ENCODE results near the gene HOATZ. TPM values are rescaled to one million over a fixed set of nuclear protein-coding genes. Genes with fewer than 3 reads are reported as not detected.

Gene HOATZ
- not detected for polyA plus RNA-seq

DNA sequence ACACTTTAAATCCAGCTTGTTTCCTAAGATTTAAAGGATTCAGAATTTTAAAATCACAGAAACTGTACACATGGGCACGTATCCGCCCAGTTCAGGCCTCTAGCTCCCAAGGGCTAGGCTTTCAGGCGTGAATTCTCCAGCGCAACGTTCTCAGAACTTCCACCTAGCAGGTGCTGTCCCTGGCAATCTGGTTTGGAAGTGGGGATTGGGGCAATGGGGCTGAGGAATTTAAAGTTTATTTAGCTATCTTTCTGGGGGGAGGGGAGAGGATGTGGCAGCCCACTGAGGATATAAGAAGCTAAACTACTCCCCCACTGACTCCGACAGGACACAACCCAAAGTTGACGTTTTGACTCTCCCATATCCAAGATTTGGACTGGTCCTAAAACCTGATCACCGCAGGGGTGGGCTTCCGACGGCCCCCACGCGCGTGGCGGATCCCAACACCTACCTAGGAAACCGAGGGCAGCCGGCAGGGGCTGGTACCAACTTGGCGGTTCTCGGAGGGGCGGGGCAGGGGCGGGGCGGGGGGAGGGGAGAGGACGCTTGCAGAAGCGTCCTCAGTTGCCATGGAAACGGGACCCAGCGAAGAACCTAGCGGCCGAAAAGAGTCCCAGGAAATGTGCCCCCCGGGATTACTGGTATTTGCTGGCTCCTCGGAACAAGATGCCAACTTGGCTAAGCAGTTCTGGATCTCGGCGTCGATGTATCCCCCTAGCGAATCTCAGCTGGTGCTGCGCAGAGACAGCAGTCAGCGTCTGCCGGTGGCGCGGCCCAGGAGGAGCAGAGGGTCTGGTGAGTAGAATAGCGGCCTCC, at the start of gene HOATZ:
TSS of gene HOATZ (plus strand) at position 563 of the 816 bp plus-strand sequence. CDS start at position 570, 7 bp downstream.
- peak within 1 kb of the TSS; percentile 30 to 88 (median 56) for H3K4me3 Mint-ChIP-seq
- H3K9me3 Mint-ChIP-seq: no peaks in the 10 kb centered on the region
- peaks cover 0 to 12% (median 4%) of the 10 kb centered on the region in 3 donors for H3K4me1 Mint-ChIP-seq
- H3K27me3 Mint-ChIP-seq: peaks cover 25% of the 10 kb centered on the region
- H3K27ac Mint-ChIP-seq: no peak within 1 kb of the TSS
- H3K36me3 Mint-ChIP-seq: peaks cover 4% of the 10 kb centered on the region

DNA sequence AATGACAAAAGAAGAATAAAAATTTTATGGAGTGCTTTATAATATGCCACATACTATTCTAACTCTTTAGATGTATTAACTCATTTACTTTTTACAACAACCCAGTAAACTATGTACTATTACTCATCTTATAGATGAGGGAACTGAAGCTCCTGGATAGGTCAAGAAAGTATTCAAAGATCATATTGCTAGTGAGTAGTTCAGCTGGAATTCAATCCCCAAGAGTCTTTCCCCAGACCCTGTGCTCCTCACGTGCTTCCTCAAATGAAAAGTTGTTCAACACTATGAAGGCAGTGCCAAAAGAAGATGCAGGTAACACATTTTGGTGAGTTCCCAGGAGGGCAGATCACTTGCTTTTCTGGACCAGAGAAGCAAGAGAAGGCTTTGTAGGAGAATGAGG, 49.2 kb upstream of the HOATZ start:
- Mint-ChIP-seq H3K27me3 (peaks cover 11% of the 10 kb centered on the region), H3K4me3 (no peak overlapping the region), H3K9me3 (no peaks in the 10 kb centered on the region), H3K36me3 (no peaks in the 10 kb centered on the region), H3K4me1 (peaks cover 0 to 2% (median 0%) of the 10 kb centered on the region in 3 donors), H3K27ac (no peak overlapping the region)

DNA sequence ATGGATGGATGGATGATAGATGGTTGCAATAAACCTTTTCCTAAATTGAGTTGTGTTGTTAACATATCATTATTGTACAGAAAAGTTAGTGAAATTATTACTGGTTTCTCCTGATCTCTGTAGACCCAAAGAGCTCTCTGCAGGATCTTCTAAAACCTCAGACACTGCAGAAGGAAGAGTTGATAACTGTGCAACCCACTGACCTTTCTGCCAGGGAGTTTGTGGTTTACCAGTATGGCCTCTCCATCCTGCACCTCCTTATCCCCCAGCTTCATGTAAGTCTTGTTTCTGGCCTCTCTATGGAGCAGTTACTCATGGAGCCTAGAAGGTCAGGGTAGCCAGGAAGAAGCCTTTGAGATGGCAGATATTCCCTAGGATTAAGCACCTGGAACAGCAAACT, 48.0 kb upstream of the HOATZ start:
- no peaks in the 10 kb centered on the region for H3K9me3 Mint-ChIP-seq
- H3K27me3 Mint-ChIP-seq: peaks cover 10% of the 10 kb centered on the region
- no peak overlapping the region for H3K27ac Mint-ChIP-seq
- H3K36me3 Mint-ChIP-seq: no peaks in the 10 kb centered on the region
- H3K4me3 Mint-ChIP-seq: no peak overlapping the region
- H3K4me1 Mint-ChIP-seq: peaks cover 0 to 2% (median 0%) of the 10 kb centered on the region in 3 donors

DNA sequence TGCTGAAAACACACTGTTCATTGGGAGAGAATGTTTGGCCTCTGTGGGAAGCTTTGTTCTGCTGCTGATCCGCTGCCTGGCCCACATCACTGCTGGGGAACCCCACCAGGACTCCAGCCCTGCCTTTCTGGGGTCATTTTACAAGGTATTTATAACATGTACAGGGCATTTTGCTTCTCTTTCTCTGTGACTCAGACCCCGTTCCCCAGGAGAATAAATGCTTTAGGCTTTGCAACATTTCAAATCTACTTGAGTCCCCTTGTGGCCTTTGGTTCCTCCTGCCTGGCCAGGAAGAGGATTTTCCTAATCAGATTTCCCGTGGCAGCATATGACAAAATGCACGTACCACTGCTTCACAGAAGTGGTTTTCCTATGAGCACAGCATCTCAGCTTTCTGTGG, 45.4 kb upstream of the HOATZ start:
- Mint-ChIP-seq H3K9me3 (no peaks in the 10 kb centered on the region), H3K27ac (no peak overlapping the region), H3K36me3 (no peaks in the 10 kb centered on the region), H3K27me3 (peaks cover 10% of the 10 kb centered on the region), H3K4me3 (no peak overlapping the region), H3K4me1 (peaks cover 0 to 2% (median 0%) of the 10 kb centered on the region in 3 donors)

DNA sequence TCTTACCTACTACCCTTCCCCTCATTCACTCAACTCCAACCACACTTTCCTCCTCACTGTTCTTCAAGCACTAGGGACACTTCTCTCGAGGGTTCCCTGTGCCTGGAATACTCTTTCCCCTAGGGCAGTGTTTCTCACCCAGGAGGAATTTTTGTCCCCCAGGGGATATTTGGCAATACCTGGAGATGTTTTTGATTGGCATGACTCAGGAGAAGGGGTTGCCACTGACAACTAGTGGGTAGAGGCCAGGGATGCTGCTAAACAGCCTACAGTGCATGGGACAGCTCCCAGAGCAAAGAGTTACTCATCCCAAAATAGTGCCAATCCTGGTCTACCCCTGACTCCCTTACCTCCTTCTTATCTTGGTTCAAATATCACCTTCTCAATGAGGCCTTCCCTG, 42.4 kb upstream of the HOATZ start:
- peaks cover 0 to 7% (median 3%) of the 10 kb centered on the region in 3 donors for H3K9me3 Mint-ChIP-seq
- H3K4me3 Mint-ChIP-seq: no peak overlapping the region
- no peaks in the 10 kb centered on the region for H3K4me1 Mint-ChIP-seq
- H3K27ac Mint-ChIP-seq: no peak overlapping the region
- H3K27me3 Mint-ChIP-seq: peaks cover 6% of the 10 kb centered on the region
- no peaks in the 10 kb centered on the region for H3K36me3 Mint-ChIP-seq

DNA sequence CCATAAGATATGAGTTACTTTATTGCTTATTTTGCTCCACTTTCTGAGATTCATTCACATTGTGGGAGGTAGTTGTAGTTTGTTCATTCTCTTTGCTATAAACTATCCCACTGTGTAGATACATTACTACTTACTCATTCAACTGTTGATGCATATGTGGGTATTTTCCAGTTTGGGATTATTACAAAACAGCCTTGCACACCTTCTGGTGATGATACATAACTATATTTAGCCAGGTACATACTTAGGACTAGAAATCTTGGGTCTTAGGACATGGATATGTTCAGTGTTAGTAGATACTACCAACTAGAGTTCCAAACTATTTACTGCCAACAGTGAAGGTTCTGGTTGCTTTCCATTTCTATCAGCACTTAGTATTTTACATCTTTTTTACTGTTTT, 40.1 kb upstream of the HOATZ start:
- Mint-ChIP-seq H3K4me1 (peaks cover 0 to 2% (median 0%) of the 10 kb centered on the region in 3 donors), H3K27ac (no peak overlapping the region), H3K4me3 (no peak overlapping the region), H3K9me3 (peaks cover 0 to 7% (median 5%) of the 10 kb centered on the region in 3 donors), H3K27me3 (peaks cover 16% of the 10 kb centered on the region), H3K36me3 (no peaks in the 10 kb centered on the region)

DNA sequence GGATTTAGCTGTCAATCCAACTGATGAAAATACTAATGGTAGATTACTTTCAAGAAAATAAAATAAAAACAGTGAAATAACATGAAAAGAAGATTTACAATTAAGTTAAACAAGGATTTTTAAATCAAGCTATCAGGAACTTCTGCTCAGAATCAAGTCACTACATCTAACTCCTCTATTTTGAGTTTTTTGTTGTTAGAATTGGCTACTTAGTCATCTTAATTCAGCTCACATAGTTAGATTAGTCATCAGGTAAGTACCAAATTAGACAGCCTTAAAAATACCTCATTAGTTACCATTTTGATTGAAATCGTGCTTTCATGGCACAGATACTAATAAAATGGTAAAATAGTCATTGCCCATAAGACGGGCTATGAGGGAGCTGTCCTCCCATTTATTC, 38.2 kb upstream of the HOATZ start:
- H3K27me3 Mint-ChIP-seq: peaks cover 17% of the 10 kb centered on the region
- peaks cover 0 to 2% (median 0%) of the 10 kb centered on the region in 3 donors for H3K4me1 Mint-ChIP-seq
- H3K9me3 Mint-ChIP-seq: peaks cover 0 to 15% (median 9%) of the 10 kb centered on the region in 3 donors
- no peaks in the 10 kb centered on the region for H3K36me3 Mint-ChIP-seq
- H3K4me3 Mint-ChIP-seq: no peak overlapping the region
- H3K27ac Mint-ChIP-seq: no peak overlapping the region

DNA sequence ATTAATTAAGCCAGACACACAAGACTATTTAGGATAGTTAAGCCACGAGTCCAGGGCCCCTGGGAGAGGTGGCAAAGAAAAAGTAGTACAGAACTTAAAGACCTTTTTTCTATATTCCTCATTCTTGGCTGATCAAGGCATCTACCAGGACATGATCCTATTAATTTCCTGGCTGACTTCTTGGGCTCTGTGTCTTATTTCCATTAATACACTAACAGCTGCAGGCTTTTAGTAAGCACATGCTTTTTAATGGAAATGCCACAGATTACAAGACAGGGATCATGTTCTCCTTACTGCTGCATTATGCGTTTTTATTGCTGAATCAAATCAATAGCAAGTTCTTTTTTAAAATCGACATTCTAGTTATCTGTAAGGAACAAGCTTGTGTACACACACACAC, 37.6 kb upstream of the HOATZ start:
- Mint-ChIP-seq H3K36me3 (no peaks in the 10 kb centered on the region), H3K27ac (no peak overlapping the region), H3K4me3 (no peak overlapping the region), H3K9me3 (peaks cover 0 to 15% (median 9%) of the 10 kb centered on the region in 3 donors), H3K4me1 (peaks cover 0 to 2% (median 0%) of the 10 kb centered on the region in 3 donors), H3K27me3 (peaks cover 17% of the 10 kb centered on the region)

DNA sequence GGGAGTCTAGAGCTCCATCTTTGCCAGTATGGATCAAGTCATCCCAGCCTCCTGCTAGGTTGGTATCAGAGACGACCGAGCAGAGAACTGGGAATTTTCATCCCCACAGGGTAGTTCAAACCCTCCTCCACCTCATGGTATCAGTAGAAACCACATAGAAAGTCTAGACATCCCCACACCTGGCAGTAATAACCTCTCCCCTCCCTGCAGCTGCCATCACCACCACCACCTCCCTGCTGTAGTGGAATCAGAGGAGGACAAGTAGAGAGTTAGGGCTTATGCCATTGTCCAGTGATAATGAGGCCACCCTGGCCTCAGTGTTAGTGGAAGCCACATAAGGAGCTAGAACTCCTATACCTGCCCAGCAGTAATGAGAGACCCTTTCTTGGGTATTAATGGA, 36.7 kb upstream of the HOATZ start:
- Mint-ChIP-seq H3K9me3 (peaks cover 8 to 21% (median 9%) of the 10 kb centered on the region in 3 donors), H3K27ac (no peak overlapping the region), H3K4me1 (peaks cover 0 to 2% (median 0%) of the 10 kb centered on the region in 3 donors), H3K27me3 (peaks cover 17% of the 10 kb centered on the region), H3K4me3 (no peak overlapping the region), H3K36me3 (no peaks in the 10 kb centered on the region)

DNA sequence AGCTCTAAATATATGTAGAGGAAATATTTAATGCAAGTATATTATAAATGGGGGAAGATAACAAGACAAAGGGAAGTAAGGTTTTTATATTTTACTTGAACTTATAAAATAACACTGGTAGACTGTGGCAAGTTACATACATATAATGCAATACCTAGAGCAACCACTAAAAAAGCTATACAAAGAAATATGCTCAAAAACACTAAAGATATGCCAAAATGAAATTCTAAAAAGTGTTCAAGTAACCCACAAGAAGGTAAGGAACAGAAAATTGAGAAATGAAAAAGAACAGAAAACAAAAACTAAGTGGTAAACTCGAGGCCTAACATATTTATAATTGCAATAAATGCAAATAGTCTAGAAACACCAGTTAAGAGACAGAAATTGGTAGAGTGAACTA, 34.9 kb upstream of the HOATZ start:
- no peak overlapping the region for H3K27ac Mint-ChIP-seq
- peak overlapping the region in 1 of 4 donors; percentile 14 for H3K4me3 Mint-ChIP-seq
- peaks cover 0 to 2% (median 0%) of the 10 kb centered on the region in 3 donors for H3K4me1 Mint-ChIP-seq
- peaks cover 17% of the 10 kb centered on the region for H3K27me3 Mint-ChIP-seq
- no peaks in the 10 kb centered on the region for H3K36me3 Mint-ChIP-seq
- H3K9me3 Mint-ChIP-seq: peaks cover 12 to 26% (median 24%) of the 10 kb centered on the region in 3 donors

DNA sequence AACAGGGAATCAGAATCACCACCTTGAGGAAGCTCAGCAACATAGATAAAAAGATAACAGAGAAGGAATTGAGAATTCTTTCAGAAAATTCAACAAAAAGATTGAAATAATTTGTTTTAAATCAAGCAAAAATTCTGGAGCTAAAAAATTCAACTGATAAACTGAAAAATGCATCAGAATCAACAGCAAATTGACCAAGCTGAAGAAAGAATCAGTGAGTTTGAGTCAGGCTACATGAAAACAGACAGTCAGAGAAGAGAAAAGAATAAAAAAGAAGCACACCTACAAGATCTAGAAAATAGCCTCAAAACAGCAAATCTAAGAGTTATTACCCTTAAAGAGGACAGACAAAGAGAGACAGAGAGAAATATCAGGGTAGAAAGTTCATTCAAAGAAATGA, 31.1 kb upstream of the HOATZ start:
- peaks cover 0 to under 1% (median 0%) of the 10 kb centered on the region in 3 donors for H3K4me1 Mint-ChIP-seq
- peaks cover 16% of the 10 kb centered on the region for H3K27me3 Mint-ChIP-seq
- peaks cover 4% of the 10 kb centered on the region for H3K36me3 Mint-ChIP-seq
- no peak overlapping the region for H3K27ac Mint-ChIP-seq
- no peak overlapping the region for H3K4me3 Mint-ChIP-seq
- peaks cover 12 to 41% (median 33%) of the 10 kb centered on the region in 3 donors for H3K9me3 Mint-ChIP-seq

DNA sequence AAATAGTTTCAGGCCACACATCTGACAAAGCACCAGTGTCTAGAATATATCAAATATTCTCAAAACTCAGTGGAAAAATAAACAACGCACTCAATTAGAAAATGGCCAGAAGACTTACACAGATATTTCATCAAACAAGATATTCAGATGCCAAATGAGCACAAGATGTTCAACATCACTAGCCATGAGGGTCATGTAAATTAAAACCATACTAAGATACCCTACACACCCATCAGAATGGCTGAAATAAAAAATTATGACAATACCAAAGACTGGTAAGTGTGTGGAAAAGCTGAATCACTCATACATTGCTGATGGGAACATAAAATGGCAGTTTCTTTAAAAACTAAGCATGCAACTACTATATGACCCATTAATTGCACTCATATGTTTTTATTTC, 24.1 kb upstream of the HOATZ start:
- Mint-ChIP-seq H3K4me1 (no peaks in the 10 kb centered on the region), H3K27me3 (peaks cover 8% of the 10 kb centered on the region), H3K4me3 (no peak overlapping the region), H3K36me3 (peaks cover 10% of the 10 kb centered on the region), H3K27ac (no peak overlapping the region), H3K9me3 (peaks cover 3 to 21% (median 8%) of the 10 kb centered on the region in 3 donors)

DNA sequence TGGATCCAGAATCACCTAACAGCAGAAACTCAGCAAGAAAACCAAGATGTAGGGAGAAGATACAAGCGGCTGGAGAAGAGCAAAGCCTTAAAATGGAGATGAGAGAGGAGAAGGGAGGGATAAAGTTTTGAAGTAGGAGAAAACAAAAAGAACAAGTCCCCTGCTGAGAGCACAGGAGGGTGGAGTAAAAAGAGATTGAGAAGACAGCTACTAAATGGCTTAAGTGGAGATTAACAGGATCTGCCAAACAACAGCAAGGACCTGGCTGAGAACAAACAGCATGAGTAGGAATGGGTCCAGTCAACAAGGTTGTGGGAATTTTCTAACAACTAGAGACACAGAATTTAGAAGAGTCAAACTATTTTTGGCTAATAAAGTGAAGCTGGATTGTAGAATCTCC, 20.5 kb upstream of the HOATZ start:
- no peaks in the 10 kb centered on the region for H3K4me1 Mint-ChIP-seq
- peaks cover 10% of the 10 kb centered on the region for H3K27me3 Mint-ChIP-seq
- peaks cover 0 to 3% (median 0%) of the 10 kb centered on the region in 3 donors for H3K9me3 Mint-ChIP-seq
- no peak overlapping the region for H3K27ac Mint-ChIP-seq
- H3K36me3 Mint-ChIP-seq: peaks cover 5% of the 10 kb centered on the region
- H3K4me3 Mint-ChIP-seq: no peak overlapping the region

DNA sequence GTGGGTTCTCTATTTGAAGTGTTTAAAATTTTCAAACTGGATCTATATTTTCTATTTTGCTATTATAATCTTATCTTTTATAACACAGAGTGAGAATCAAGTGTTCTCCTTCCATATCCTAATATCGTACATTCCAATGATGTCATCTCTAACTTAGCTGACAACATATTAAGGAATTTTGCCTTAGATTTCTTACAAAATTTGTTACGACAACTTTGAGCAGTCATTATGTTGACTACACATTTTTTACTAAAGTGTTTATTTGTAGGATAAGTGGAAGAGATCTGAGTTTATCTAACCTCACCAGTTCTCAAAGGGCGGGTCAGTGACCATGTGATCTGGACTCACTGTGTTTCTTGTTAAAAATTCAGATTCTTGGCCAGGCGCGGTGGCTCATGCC, 15.1 kb upstream of the HOATZ start:
- no peak overlapping the region for H3K4me3 Mint-ChIP-seq
- no peaks in the 10 kb centered on the region for H3K36me3 Mint-ChIP-seq
- no peak overlapping the region for H3K27ac Mint-ChIP-seq
- H3K4me1 Mint-ChIP-seq: no peaks in the 10 kb centered on the region
- H3K27me3 Mint-ChIP-seq: peaks cover 11% of the 10 kb centered on the region
- peaks cover 0 to 2% (median 1%) of the 10 kb centered on the region in 3 donors for H3K9me3 Mint-ChIP-seq

DNA sequence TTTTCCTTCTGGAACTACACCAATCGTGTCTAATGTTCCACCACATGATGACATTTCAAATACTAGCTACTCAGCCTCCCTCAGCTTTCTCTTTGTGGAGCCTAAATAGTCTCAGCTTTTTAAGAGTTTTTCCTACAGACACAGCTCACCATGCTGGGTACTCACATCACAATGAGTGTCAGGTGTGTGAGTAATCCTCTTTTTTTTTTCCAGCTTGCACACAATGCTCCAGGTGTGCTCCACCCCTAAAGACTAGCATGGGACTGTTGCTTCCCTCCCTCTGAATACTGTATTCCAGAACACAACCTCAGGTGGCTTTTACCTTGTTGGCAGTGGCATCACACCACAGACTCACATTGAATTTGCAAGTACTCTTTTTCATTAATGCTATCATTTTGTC, 14.1 kb upstream of the HOATZ start:
- peaks cover 0 to 2% (median 1%) of the 10 kb centered on the region in 3 donors for H3K9me3 Mint-ChIP-seq
- no peaks in the 10 kb centered on the region for H3K4me1 Mint-ChIP-seq
- H3K4me3 Mint-ChIP-seq: no peak overlapping the region
- H3K27me3 Mint-ChIP-seq: peaks cover 11% of the 10 kb centered on the region
- no peaks in the 10 kb centered on the region for H3K36me3 Mint-ChIP-seq
- no peak overlapping the region for H3K27ac Mint-ChIP-seq

DNA sequence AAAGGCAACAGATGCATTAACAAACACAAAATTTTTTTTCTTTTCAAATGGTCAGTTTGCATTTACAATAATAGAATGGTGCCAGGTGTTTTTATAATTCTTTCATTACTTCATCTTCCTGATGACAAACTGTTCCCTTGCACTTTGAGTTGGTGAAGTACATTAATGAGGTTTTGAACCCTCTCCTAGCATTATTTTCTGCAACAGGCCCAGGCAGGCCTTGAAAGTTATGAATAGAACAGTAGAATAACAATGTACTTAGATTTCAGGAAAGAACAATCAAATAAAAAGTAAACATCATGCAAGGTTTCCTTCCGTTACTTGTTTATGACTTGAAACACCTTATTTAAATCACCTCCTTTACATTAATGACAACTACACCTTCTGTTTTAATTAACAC, 12.0 kb upstream of the HOATZ start:
- Mint-ChIP-seq H3K9me3 (peaks cover 0 to 2% (median 1%) of the 10 kb centered on the region in 3 donors), H3K4me3 (no peak overlapping the region), H3K4me1 (no peaks in the 10 kb centered on the region), H3K27me3 (peaks cover 9% of the 10 kb centered on the region), H3K36me3 (no peaks in the 10 kb centered on the region), H3K27ac (no peak overlapping the region)

Data from IgD-negative memory B cell (primary cell).